ENCODE measurements around the gene CCDC194. TPM values are rescaled to one million over a fixed set of nuclear protein-coding genes. Genes with fewer than 3 reads are reported as not detected.
A peak's percentile ranks its signal among the peaks of the same experiment; 100 is the strongest.

CCDC194 gene
- total and polyA plus RNA-seq, 2 of the 13 experiments (the other 11 are each of a cell fraction or from before 2014, with no cell fraction given) = 0.13 to 0.21 TPM

GRCh38 chr19:17405250-17406045 is 11.5 kb upstream of the CCDC194 start, which contains the start of gene BST2 (continued):
- peak; percentile 75 for TF ChIP-seq ERF (CRISPR knock-in tag; IDR thresholded peaks at IDR 0.05)
- no peak for TF ChIP-seq JUND (CRISPR knock-in tag; IDR thresholded peaks at IDR 0.05)
- TF ChIP-seq ZNF260 (CRISPR knock-in tag; IDR thresholded peaks at IDR 0.05; ENCODE audit: borderline replicate concordance, low read depth) = no peak
- TF ChIP-seq ZNF639 (CRISPR knock-in tag; conservative IDR thresholded peaks at IDR 0.05) = peak; percentile 48; the same call in 1 of the 2 replicates
- TF ChIP-seq KDM5B (CRISPR knock-in tag; IDR thresholded peaks at IDR 0.05; ENCODE audit: borderline replicate concordance) = peak; percentile 35; the same call in 1 of the 2 replicates
- TF ChIP-seq, protein P1, sequence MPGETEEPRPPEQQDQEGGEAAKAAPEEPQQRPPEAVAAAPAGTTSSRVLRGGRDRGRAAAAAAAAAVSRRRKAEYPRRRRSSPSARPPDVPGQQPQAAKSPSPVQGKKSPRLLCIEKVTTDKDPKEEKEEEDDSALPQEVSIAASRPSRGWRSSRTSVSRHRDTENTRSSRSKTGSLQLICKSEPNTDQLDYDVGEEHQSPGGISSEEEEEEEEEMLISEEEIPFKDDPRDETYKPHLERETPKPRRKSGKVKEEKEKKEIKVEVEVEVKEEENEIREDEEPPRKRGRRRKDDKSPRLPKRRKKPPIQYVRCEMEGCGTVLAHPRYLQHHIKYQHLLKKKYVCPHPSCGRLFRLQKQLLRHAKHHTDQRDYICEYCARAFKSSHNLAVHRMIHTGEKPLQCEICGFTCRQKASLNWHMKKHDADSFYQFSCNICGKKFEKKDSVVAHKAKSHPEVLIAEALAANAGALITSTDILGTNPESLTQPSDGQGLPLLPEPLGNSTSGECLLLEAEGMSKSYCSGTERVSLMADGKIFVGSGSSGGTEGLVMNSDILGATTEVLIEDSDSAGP (CRISPR knock-in tag; IDR thresholded peaks at IDR 0.05; ENCODE audit: borderline replicate concordance) = peak; percentile 39; the same call in 1 of the 2 replicates
- TF ChIP-seq TCF7 (IDR thresholded peaks at IDR 0.05; ENCODE audit: low read depth) = no peak
- no peak for TF ChIP-seq ZNF747 (CRISPR knock-in tag; IDR thresholded peaks at IDR 0.05; ENCODE audit: borderline replicate concordance)
- no peak; the same call in 1 of the 2 replicates for TF ChIP-seq ZNF124 (CRISPR knock-in tag; IDR thresholded peaks at IDR 0.05)
- peak; percentile 88; the same call in 1 of the 2 replicates for TF ChIP-seq MIXL1 (CRISPR knock-in tag; IDR thresholded peaks at IDR 0.05)
- TF ChIP-seq ZNF883 (CRISPR knock-in tag; IDR thresholded peaks at IDR 0.05; ENCODE audit: not compliant biosample characterization) = peak; percentile 18
- no peak for TF ChIP-seq FLYWCH1 (CRISPR knock-in tag; IDR thresholded peaks at IDR 0.05)
- no peak for TF ChIP-seq NFE2L2 (IDR thresholded peaks at IDR 0.05; ENCODE audit: low read length)
- TF ChIP-seq TRIM24 (CRISPR knock-in tag; IDR thresholded peaks at IDR 0.05) = no peak
- TF ChIP-seq NFIC (IDR thresholded peaks at IDR 0.05; ENCODE audit: low read length) = peak; percentile 66; the same call in 1 of the 2 replicates
- TF ChIP-seq ZNF703 (CRISPR knock-in tag; IDR thresholded peaks at IDR 0.05; ENCODE audit: borderline replicate concordance) = no peak
- no peak for TF ChIP-seq ZSCAN30 (CRISPR knock-in tag; IDR thresholded peaks at IDR 0.05)
- TF ChIP-seq NFRKB (IDR thresholded peaks at IDR 0.05) = no peak
- TF ChIP-seq MED8 (CRISPR knock-in tag; IDR thresholded peaks at IDR 0.05; ENCODE audit: insufficient replicate concordance) = peak; percentile 54
- TF ChIP-seq RBM39 (IDR thresholded peaks at IDR 0.05; ENCODE audit: low read depth, low read length, poor library complexity, severe bottlenecking) = no peak
- no peak for TF ChIP-seq ZNF281 (CRISPR knock-in tag; IDR thresholded peaks at IDR 0.05; ENCODE audit: borderline replicate concordance)
- TF ChIP-seq ZNF720 (CRISPR knock-in tag; IDR thresholded peaks at IDR 0.05) = no peak
- TF ChIP-seq, protein P2, sequence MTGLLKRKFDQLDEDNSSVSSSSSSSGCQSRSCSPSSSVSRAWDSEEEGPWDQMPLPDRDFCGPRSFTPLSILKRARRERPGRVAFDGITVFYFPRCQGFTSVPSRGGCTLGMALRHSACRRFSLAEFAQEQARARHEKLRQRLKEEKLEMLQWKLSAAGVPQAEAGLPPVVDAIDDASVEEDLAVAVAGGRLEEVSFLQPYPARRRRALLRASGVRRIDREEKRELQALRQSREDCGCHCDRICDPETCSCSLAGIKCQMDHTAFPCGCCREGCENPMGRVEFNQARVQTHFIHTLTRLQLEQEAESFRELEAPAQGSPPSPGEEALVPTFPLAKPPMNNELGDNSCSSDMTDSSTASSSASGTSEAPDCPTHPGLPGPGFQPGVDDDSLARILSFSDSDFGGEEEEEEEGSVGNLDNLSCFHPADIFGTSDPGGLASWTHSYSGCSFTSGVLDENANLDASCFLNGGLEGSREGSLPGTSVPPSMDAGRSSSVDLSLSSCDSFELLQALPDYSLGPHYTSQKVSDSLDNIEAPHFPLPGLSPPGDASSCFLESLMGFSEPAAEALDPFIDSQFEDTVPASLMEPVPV (CRISPR knock-in tag; IDR thresholded peaks at IDR 0.05) = peak; percentile 81
